Activated CD4-positive, CD25-positive, alpha-beta regulatory T cell treated with anti-CD3 and anti-CD28 coated beads, Interleukin-2, amount 50 U/mL, for 72 hours (primary cell): ENCODE results near the gene FRYL.

Experiments
- DNase-seq: peaks from one replicate; pipeline ENCODE4 v3.0.0; 2021

Gene FRYL

DNA sequence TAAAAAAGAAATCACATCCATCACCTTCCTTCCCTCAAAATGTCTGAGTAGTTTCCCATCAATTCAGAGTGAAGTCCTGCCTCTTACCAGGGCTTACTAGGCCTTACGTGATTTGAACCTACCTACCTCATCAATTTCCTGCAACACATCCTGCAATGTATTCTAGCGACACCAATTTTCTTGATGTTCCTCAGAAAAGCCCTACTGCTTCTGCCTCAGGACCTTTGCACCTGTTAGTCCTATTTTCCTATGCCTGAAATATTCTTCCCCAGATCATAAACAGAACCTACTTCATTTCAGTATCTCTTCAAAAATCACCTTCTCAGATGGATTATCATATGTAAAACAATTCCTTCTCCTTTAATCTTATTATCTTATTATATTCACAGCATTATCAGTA lies 237.2 kb downstream of the FRYL start:
- DNase-seq: no peak

DNA sequence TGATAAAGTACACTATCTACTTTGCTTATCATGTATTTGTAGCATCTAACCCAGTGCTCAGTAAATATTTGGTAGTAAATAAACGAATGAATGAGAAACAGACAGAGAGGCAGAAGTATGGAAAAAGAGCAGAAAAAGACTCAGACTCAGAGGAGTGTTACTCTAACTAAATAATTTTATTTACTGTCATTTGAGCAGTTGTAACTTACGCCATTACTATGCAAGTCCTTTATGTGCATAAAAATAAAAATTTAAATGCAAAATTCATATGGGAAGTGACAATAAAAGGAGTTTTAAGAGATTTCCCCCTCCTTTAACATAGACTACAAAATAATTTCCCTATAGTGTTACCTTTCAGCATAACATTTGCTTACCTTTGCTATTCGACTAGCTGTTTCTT lies 240.5 kb downstream of the FRYL start:
- DNase-seq: no peak

DNA sequence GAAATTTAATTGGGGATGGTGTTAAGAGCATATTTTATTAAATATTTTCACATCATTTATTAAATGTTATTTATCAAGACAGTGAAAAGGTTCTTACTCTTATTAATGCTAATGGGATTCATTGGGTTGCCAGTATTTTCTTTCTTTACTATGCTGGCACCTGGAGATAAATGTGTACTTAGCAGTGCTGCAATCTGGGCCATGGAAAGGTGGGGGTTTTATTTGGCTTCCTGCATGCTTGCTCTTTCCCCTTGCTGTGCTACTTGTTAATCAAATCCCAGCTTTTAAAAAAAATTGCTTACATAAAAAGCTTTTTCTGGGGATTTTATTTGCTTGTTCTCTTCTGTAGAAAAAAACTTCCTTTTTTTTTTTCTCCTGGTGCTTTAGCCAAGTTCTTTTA lies 241.7 kb downstream of the FRYL start:
- no peak for DNase-seq

DNA sequence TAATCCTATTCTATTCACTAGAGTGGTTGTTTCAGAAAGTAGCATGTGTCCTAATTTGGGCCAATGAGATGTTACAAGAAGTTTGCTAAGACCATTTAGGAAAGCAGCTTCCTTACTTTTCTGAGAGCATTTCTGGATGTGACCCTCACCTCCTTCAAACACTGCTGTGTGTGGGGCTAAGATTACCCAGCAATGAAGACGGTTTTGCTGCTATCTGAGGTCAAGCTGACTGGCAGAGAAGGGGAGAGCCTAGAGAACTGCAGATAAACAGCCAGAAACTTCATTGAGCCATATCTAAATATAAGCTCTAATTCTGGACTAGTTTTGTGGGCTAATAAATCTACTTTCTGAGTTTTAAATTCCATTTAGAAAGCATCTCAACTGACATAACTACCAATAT lies 253.7 kb downstream of the FRYL start:
- DNase-seq: no peak

DNA sequence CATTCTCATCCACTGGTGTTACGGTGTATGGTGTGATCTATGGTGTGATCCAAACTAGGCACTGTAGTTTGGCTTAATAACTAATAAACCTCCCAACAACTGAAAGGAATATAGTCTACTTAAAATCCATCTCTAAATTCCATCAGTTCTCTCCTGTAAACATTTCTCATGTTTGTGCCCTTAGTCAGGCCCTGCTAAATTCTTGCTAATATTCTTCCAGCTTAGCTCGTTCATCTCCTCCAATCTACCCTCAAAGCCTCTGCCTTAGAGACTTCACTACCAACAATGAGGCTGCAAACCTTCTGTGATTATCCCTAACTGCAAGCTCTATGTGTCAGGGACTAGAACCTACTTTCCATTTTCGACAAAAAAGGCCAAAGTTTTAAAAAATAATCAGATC lies 261.9 kb downstream of the FRYL start:
- DNase-seq: no peak

DNA sequence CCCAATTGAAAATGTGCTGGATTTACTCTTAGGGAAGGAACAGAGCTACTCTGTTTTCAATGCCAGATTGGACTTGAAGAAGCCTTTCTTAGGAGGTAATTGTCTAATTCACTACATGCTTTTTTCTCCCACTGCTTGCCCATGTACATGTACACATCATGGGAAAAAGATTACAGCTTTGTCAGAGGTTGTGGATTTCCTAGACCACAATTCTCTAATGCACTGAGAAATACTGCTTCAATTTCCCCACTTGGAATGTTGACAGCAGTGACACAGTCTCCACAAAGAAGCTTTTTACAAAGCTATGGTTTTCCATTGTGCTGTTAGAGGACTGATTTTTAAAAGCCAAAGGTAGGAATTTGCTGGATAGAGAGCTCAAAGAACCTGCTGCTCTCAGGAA lies 270.5 kb downstream of the FRYL start:
- no peak for DNase-seq

DNA sequence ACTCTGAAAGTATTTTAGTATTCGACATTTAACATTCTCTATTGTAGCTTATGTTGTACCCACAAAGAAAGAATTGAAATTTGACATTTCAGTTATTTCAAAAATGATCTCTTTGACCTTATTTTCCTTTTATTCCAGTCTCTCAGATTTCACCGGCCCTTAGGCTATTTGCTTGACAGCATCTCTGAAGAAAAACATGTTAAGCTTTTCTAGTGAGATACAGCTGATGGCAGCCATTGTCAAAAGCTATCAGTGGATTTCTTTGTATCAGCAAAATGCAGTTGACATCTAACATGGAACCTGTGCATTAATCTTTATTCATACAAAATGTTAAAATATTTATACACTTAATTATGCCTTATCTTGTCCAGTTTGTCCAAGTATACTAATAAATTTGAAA lies 273.4 kb downstream of the FRYL start:
- no peak for DNase-seq

DNA sequence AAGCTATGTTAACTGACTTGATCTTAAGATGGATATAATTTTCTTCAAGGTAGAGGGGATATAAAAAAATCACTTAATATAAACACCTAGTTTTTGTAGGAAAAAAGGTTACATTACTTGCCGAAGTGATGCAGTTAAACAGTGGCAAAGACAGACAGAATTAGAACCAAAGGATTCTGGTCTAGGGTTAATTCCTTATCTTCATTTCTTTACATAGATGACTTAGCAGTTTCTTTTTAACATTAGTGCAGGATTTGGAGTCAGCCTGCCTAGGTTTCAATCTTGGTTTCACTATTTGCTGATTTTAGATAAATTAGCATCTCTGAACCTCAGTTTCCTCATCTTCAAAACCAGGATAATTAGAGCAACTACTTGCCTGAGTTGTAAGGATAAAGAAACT lies 275.7 kb downstream of the FRYL start:
- no peak for DNase-seq

DNA sequence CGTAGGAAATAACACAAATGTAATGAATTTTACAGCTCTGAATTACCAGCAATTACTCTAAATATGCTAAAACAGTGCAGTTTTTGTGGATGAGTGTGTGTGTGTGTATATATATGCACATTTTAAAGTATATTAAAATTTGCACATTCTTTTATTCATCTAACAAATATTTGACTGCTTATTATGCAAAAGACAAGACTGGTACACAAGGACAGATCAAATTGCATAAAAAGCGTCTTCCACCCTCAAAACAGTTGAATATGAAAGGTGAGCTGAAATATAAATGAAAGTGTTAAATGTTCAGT lies 276.1 kb downstream of the FRYL start:
- no peak for DNase-seq

DNA sequence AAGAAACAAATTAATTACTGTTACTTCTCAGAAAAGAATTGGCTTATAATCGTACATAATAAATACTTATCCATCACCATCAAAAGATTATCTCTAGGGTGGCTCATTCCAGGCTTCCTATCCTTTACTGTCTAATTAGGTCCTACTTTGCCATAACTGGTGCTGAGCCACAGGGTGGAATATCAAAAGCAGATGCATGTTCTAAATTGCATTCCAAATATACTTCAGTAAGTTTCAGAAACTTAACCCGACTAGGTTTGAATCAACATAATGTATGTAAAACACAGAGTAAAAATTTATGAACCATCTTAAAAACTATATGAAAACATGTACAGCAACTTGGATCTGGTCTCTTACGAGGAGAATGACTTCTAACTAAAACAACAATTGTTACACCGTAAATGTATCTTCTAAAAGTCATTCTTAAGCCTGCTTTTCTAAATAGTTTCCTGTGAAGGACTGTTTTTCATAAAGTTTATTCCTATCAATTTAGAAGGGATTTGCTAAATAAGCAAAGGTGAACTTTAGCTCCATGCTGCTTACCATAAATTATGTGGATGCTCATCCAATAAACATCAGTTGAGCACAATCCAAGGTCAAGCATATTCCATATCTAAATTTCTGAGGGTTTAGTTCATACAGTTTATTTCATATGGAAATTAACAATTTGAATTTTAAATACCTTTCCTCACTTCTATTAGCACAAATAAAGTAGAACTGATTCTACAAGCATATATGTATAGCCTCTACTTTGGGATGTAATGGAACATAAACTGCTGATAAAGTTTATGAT lies 276.6 kb downstream of the FRYL start:
- no peak for DNase-seq

DNA sequence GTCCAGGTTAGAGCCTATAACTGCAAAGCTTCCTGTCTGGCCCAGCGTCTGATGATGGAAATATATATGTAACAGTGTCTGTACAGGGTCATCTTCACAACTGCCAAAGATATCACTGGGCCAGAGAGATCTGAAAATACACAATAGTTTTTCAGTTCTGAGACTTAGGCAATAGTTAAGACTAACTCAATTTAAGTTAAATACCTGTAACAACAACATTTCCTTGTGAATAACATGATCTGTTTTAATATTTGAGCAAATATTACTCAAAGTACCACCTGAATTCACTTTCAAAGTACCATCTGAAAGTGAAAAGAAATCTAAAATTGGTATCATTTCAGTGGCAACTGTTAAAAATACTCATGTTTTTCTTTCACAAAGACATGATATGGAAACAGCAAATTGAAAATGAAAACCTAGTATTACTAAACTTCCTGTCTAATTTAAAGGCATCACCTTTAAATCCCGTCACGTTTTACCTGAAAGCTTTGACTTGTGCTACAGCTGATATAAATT lies 280.5 kb downstream of the FRYL start:
- DNase-seq: no peak

DNA sequence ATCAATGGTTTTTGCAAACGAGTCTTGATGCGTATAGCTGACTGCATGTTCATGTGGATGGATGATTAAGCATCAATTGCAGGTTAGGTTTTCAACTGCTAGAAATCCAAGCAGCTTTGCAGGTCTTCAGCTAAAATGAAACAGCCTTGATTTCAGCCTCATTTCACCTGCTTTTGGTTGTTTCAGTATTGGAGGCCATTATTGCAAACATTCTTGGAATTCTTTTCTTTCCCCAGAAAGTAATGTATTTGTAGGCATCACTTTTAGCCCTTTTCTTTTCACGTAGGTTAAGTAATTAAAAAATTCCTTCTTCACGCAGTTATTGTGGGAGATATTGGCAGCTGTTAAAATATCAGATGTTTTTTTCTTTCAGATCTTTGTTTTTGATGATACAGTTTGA lies 281.2 kb downstream of the FRYL start:
- DNase-seq: no peak

DNA sequence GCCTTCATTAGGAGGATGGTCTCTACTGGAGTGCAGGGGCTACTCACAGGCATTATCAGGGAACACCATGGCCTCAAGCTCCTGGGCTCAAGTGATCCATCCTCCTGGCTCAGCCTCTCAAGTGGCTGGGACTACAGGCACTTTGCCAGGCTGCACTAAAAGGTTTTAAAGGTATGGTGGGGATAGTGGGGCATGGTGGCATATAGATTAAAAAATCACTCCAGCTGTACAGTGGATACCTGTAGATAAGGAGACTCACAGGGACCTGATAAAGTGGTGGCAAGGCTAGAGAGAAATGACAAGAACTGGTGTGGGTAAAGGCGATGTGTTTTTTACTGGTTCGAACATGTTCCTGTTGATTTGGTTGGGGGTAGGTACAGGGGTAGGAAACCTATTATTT lies 284.1 kb downstream of the FRYL start:
- no peak for DNase-seq

DNA sequence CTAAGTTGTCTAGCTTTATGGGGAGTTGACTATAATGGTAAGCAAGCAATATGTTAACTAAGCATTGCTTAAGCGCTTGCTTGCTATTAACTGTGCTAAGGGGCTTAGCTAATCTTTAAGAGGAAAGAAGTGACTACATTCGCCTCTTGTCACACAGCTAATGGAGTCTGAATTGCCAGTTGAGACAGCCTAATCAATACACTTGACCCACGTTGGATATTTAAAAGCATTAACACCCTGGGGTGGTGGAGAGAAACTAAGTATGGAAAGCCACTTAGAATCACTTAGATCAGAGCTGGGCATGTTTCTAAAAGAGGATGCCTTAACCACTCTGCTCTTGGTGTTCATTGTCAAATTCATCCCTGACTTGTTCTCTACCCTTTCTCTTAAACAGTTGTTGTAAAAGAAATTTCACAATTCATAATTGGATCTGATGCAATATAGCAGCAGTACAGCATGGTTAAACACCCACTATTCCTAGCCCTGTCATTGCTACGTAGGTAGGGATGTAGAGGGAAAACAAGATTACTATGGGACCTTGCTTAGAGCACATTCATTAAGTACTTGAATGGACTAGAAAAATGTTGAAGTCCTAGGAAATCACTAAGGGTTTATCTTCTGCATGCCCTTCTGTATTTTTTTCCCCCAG lies 286.5 kb downstream of the FRYL start:
- no peak for DNase-seq

DNA sequence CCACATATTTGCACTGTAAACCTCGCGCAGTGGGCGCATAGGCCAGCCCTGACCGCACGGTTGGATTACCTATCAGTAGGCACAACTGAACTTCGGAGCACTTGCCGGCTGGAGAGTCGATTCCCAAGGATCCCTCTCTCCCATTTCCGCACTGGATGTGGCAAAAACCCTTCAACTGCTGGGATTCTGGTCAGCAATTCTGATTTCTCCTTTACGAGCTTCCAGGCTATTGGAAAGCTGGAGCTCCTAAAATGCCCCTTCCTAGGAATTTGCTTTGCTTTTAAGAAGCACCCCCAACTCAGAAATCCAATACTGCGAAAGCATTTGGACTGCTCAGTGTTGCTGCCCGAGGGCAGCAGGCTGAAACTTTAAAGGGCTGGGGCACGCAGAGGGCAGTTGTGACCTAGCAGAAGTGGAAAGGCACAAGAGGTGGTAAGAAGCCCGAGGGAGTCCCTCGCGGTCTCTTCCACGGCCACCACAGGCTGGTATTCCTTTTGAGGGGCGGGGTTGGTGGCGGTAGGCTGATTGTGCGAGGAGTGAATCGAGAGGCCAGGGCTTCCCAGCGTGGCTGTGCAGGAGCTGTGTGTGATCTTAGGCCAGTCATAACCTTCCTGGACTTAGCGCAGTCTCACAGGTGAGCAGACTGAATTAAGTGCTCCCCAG lies 288.4 kb downstream of the FRYL start:
- no peak for DNase-seq

DNA sequence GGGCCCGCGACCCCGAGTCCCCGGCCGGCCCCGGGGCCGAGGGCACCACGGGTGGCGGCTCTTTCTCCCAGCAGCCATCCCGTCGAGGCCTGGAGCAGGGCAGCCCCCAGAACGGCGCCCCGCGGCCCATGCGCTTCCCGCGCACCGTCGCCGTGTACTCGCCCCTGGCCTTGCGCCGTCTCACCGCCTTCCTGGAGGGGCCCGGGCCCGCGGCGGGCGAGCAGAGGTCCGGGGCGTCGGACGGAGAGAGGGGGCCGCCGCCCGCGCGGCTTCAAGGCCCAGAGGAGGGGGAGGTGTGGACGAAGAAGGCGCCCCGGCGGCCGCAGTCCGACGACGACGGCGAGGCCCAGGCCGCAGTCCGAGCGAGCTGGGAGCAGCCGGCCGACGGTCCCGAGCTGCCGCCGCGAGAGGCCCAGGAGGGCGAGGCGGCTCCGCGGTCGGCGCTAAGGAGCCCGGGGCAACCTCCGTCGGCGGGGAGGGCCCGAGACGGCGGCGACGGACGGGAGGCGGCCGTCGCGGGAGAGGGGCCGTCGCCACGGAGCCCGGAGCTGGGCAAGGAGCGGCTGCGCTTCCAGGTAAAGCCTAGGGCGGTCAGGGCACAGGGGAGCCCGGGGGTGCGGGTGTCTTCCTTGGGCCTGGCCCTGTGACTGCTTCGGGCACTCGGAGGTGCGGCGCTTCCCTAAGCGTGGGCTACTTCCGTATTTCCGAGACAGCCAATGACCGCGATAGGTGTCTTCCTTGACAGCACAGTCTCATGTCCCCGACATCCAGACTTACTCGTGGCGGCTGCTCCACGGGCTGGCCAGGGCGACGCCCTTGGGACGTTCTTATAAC lies 289.2 kb downstream of the FRYL start:
- no peak for DNase-seq

DNA sequence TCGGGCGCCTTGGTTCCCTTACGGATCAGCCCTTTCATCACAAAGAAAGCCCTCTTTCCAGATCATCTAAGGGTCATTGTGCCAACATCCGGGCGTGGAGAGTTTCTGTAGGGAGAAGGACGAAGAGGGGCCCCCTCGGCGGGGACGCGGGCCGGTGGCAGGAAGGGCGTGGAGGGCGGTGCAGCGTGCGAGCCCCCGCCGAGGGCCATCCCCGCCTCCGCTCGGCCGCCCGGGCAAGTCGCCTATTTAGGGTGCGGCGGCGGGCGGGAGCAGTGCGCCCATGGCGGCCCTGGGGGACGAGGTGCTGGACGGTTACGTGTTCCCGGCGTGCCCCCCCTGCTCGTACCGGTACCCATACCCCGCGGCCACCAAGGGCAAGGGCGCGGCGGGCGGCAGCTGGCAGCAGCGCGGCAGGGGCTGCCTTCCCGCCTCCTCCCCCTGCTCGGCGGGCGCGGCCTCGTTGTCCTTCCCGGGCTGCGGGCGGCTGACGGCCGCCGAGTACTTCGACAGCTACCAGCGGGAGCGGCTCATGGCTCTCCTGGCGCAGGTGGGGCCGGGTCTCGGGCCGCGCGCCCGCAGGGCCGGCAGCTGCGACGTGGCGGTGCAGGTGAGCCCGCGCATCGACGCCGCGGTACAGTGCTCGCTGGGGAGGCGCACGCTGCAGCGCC lies 289.9 kb downstream of the FRYL start, which contains the start of gene ZAR1:
Gene ZAR1, plus strand, starts transcription at position 241 of the 668 bp plus-strand sequence. Its CDS starts 40 bp downstream, at position 281.
- DNase-seq: no peak

DNA sequence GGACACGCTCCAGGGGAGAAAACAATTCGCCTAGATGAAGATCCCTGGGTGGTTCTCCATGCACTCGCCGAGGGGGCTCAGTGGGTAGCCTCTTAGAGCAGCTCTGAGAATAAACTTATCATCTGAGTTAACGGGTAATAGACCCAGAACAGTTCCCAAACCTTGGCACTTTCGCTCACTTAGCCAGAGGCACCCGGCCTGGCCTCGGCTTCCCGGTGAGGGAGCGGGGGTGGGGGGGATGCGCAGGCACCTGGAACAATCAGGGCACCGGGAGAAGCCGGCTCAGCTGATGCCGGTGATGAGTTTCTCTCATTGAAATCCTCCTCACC lies 290.4 kb downstream of the FRYL start:
- no peak for DNase-seq

DNA sequence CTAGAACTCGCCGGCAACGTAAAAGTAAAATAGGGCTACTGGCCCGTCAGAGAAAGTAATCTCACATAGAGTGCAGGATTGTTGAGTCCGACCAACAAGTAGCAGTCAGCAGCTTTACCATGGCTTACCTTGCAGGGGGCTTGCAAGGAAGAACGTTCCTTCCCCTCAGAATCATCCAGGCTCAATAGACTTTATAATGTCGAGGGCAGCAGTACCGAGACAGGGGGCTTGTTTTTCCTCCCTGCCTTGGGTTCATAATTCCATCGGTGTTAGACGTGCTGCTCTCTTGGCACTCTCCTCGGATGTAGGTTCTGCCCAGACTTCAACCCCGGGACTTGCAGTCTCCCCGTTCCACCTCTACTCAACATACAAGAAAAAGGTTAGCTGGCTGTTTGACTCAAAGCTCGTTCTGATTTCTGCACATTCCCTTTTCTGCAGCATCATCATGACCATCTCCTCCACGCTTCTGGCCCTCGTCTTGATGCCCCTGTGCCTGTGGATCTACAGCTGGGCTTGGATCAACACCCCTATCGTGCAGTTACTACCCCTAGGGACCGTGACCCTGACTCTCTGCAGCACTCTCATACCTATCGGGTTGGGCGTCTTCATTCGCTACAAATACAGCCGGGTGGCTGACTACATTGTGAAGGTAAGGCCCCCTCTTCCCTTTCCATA lies 295.4 kb downstream of the FRYL start:
- DNase-seq: no peak

DNA sequence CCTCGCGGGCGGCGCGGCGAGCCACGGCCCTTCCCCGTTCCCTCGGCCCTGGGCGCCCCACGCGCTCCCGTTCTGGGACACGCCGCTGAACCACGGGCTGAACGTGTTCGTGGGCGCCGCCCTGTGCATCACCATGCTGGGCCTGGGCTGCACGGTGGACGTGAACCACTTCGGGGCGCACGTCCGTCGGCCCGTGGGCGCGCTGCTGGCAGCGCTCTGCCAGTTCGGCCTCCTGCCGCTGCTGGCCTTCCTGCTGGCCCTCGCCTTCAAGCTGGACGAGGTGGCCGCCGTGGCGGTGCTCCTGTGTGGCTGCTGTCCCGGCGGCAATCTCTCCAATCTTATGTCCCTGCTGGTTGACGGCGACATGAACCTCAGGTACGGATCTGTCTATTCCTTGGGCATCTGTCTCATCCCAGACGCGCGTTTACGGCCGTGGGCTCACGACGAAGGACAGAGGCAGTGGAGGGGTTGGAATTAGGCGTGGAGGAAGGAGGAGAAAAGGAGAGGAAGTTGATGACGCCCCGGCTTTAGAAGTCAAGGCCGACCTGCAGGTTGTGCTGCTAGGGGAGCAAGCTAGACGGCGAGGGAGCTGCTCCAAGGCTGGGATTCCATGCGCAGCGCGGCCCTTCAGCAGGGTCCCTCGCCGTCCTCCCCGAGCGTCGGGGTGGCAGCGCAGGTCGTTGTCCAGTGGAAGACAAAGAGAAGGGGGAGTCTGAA lies 296.1 kb downstream of the FRYL start:
- no peak for DNase-seq

DNA sequence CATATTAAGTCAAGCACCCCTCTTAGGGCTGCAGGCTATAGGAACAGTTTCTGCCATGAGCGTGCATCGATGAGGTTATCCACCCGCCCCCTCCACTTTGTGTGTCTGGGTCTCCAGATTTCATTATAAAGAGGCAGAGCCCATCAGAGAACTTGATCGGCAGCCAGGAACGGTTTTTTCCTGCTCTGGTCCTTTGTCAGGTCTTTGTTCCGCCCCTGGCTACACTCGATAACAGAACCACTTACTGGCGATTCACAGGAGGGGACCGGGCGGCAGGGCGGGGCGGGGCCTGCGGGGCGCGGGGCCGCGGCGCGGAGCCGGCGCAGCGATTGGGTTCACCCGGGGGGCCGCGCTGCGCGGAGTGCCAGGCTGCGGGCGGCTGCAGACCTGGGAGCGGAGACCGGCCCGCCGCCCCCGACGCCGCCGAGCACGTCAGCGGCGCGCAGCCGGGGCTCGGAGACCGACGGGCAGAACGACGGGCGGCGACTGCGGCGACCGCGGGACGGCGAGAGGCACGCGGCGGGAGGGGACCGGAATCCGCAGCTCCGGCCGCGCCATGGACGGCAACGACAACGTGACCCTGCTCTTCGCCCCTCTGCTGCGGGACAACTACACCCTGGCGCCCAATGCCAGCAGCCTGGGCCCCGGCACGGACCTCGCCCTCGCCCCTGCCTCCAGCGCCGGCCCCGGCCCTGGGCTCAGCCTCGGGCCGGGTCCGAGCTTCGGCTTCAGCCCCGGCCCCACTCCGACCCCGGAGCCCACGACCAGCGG lies 296.9 kb downstream of the FRYL start, which contains the start of gene SLC10A4:
Gene SLC10A4, plus strand, starts transcription at position 338 of the 771 bp plus-strand sequence. Its CDS starts 219 bp downstream, at position 557.
- DNase-seq: no peak
